Cardiac fibroblast (primary cell): Measurements from ENCODE around the gene RSRC1.

Source experiments
- DNase-seq, 2 donors: peaks; one replicate each; pipeline versions ENCODE4 v3.0.0 to v3.0.0-alpha.2; 2010; ENCODE audit warnings: low read depth in 2 of 2
- H3K4me3 ChIP-seq, 2 donors: replicated peaks in 1 of 2; 1 replicate in 1 of 2; 2 replicates in 1 of 2; pipeline ENCODE4 v1.5.1; 2011; ENCODE audit warnings: low read depth in 2 of 2, low read length in 2 of 2, mild to moderate bottlenecking in 2 of 2, moderate library complexity in 1 of 2
- CTCF ChIP-seq: IDR thresholded peaks from one replicate; pipeline ENCODE4 v1.5.1; 2011; ENCODE audit warnings: low read depth, mild to moderate bottlenecking, low read length, inconsistent platforms

Gene RSRC1

GRCh38 chr3:158420654-158421396, 310.9 kb downstream of the RSRC1 start:
- TF ChIP-seq CTCF = no peak
- no peak overlapping the region for H3K4me3 ChIP-seq

GRCh38 chr3:158430448-158430847, 320.6 kb downstream of the RSRC1 start:
- no peak for TF ChIP-seq CTCF
- no peak overlapping the region for H3K4me3 ChIP-seq
- no peak for DNase-seq

More at GRCh38 chr3:158420654-158421396, 310.9 kb downstream of the RSRC1 start:
- DNase-seq = peak; percentile 54 to 92

- peak in 1 of 2 donors; percentile 44 for DNase-seq
- no peak overlapping the region for H3K4me3 ChIP-seq
- TF ChIP-seq CTCF = no peak
These were observed 321.1 kb downstream of the RSRC1 start for GRCh38 chr3:158430968-158431367.

- no peak for DNase-seq
- no peak overlapping the region for H3K4me3 ChIP-seq
- no peak for TF ChIP-seq CTCF
These were observed 321.9 kb downstream of the RSRC1 start for GRCh38 chr3:158431829-158432228.

- no peak overlapping the region for H3K4me3 ChIP-seq
- peak; percentile 70 for TF ChIP-seq CTCF
- DNase-seq = peak; percentile 81 to 83
These were observed 324.6 kb downstream of the RSRC1 start for GRCh38 chr3:158434412-158435038.

GRCh38 chr3:158443632-158444031, 333.7 kb downstream of the RSRC1 start:
- no peak for DNase-seq
- H3K4me3 ChIP-seq = no peak overlapping the region
- no peak for TF ChIP-seq CTCF
